Glutamatergic neuron (in vitro differentiated cells): ENCODE results near the gene UGT2B15. TPM values are rescaled to one million over a fixed set of nuclear protein-coding genes. Genes with fewer than 3 reads are reported as not detected.

Source experiments
- DNase-seq: peaks from one replicate; pipeline ENCODE4 v3.0.0; 2022
- H3K27ac Mint-ChIP-seq: one replicate; pipeline ENCODE4 v1.8.0; 2020; ENCODE audit warnings: mild to moderate bottlenecking, mixed read lengths, inconsistent platforms; ENCODE audit not compliant: unreplicated experiment
- H3K27me3 Mint-ChIP-seq: one replicate; pipeline ENCODE4 v1.8.0; 2020; ENCODE audit warnings: mild to moderate bottlenecking, moderate library complexity, mixed read lengths, inconsistent platforms; ENCODE audit not compliant: unreplicated experiment
- H3K36me3 Mint-ChIP-seq: one replicate; pipeline ENCODE4 v1.8.0; 2020; ENCODE audit warnings: mild to moderate bottlenecking, mixed read lengths, inconsistent platforms; ENCODE audit not compliant: unreplicated experiment
- H3K4me1 Mint-ChIP-seq: one replicate; pipeline ENCODE4 v1.8.0; 2020; ENCODE audit warnings: mild to moderate bottlenecking, low read depth, mixed read lengths, inconsistent platforms; ENCODE audit not compliant: unreplicated experiment
- H3K4me3 Mint-ChIP-seq: one replicate; pipeline ENCODE4 v1.8.0; 2020; ENCODE audit warnings: mild to moderate bottlenecking, mixed read lengths, inconsistent platforms; ENCODE audit not compliant: unreplicated experiment
- H3K9me3 Mint-ChIP-seq: one replicate; pipeline ENCODE4 v1.8.0; 2020; ENCODE audit warnings: mild to moderate bottlenecking, moderate library complexity, mixed read lengths, inconsistent platforms; ENCODE audit not compliant: unreplicated experiment
- CTCF ChIP-seq: fragments of 200-600 bp; sonication (generic); IDR thresholded peaks from one replicate; pipeline ENCODE4 v1.5.0; 2021; ENCODE audit not compliant: partially characterized antibody, unreplicated experiment
- total RNA-seq: library from RNA; stranded (reverse); fragmentation: NEBNext Ultra II Directional; extraction: Animal tissue kit (Norgen Biotek cat#: 25700); gene quantifications from one replicate; pipeline ENCODE4 v1.2.1, GENCODE V29; 2021; ENCODE audit not compliant: unreplicated experiment

UGT2B15 gene
- total RNA-seq, 1 donor from 2014 or later = not detected

GRCh38 chr4:68606240-68606639 is 64.2 kb downstream of the UGT2B15 start:
- no peak for DNase-seq
- Mint-ChIP-seq H3K27ac (no peak overlapping the region), H3K4me3 (no peak overlapping the region), H3K4me1 (no peaks in the 10 kb centered on the region), H3K27me3 (no peaks in the 10 kb centered on the region), H3K9me3 (no peaks in the 10 kb centered on the region), H3K36me3 (no peaks in the 10 kb centered on the region)
- no peak for TF ChIP-seq CTCF

GRCh38 chr4:68599150-68599549 is 71.3 kb downstream of the UGT2B15 start:
- TF ChIP-seq CTCF = no peak
- H3K36me3 Mint-ChIP-seq = no peaks in the 10 kb centered on the region
- no peaks in the 10 kb centered on the region for H3K27me3 Mint-ChIP-seq
- H3K9me3 Mint-ChIP-seq = no peaks in the 10 kb centered on the region
- H3K4me1 Mint-ChIP-seq = no peaks in the 10 kb centered on the region
- no peak overlapping the region for H3K27ac Mint-ChIP-seq
- DNase-seq = no peak
- no peak overlapping the region for H3K4me3 Mint-ChIP-seq

- TF ChIP-seq CTCF = no peak
- H3K27ac Mint-ChIP-seq = no peak overlapping the region
- no peaks in the 10 kb centered on the region for H3K9me3 Mint-ChIP-seq
- no peak for DNase-seq
- H3K4me3 Mint-ChIP-seq = no peak overlapping the region
- H3K4me1 Mint-ChIP-seq = no peaks in the 10 kb centered on the region
- no peaks in the 10 kb centered on the region for H3K36me3 Mint-ChIP-seq
- H3K27me3 Mint-ChIP-seq = no peaks in the 10 kb centered on the region
Measured at GRCh38 chr4:68597482-68597881, 73.0 kb downstream of the UGT2B15 start.

Other genes starting within 250 kb of the UGT2B15 start
- gene TMPRSS11E, start 223.2 kb downstream of the UGT2B15 start, total RNA-seq = not detected
- gene UGT2B17, start 94.3 kb downstream of the UGT2B15 start, total RNA-seq = not detected
- not detected for gene UGT2B10, start 145.3 kb upstream of the UGT2B15 start, total RNA-seq